Keratinocyte (primary cell): ENCODE results near the gene TANK. TPM values are rescaled to one million over a fixed set of nuclear protein-coding genes. Genes with fewer than 3 reads are reported as not detected.

ENCODE experiments used
- DNase-seq: peaks from one replicate; pipeline ENCODE4 v3.0.0-alpha.2; 2011; ENCODE audit warnings: low read depth, missing footprints, low spot score
- FAIRE-seq: peaks from 2 replicates; lab custom pipeline; 2011; peaks lifted over from hg19 to GRCh38; lab: Jason Lieb, UNC
- H2AFZ ChIP-seq: 2 replicates; pipeline ENCODE4 v1.6.0; 2012; ENCODE audit warnings: low read length, control low read depth, inconsistent platforms; ENCODE audit not compliant: control insufficient read depth
- H3K27ac ChIP-seq: 2 replicates; pipeline ENCODE4 v1.5.1; 2011; ENCODE audit warnings: low read length; ENCODE audit not compliant: control insufficient read depth, insufficient read depth
- H3K27me3 ChIP-seq: 3 replicates; pipeline ENCODE4 v1.6.0; 2011; ENCODE audit warnings: low read length; ENCODE audit not compliant: control insufficient read depth, insufficient read depth; ENCODE audit errors: extremely low read depth
- H3K36me3 ChIP-seq, 2 experiments: 2 replicates in 1 of 2; 3 replicates in 1 of 2; pipeline ENCODE4 v1.5.1; 2011; ENCODE audit warnings: low read length in 2 of 2, mild to moderate bottlenecking in 1 of 2; ENCODE audit not compliant: control insufficient read depth in 2 of 2, insufficient read depth in 2 of 2; ENCODE audit errors: extremely low read depth in 1 of 2
- H3K4me1 ChIP-seq: 3 replicates; pipeline ENCODE4 v1.5.1; 2011; ENCODE audit warnings: low read length; ENCODE audit not compliant: control insufficient read depth, insufficient read depth; ENCODE audit errors: extremely low read depth
- H3K4me2 ChIP-seq: 3 replicates; pipeline ENCODE4 v1.6.0; 2011; ENCODE audit warnings: low read depth, low read length; ENCODE audit not compliant: control insufficient read depth, insufficient read depth; ENCODE audit errors: extremely low read depth
- H3K4me3 ChIP-seq, 3 experiments: fragments of 200-600 bp in 1 of 3; sonication (generic) in 1 of 3; 2 replicates in 2 of 3; 3 replicates in 1 of 3; pipeline ENCODE4 v1.5.1; 2011 to 2016; ENCODE audit warnings: low read length in 3 of 3, mild to moderate bottlenecking in 3 of 3, control low read depth in 2 of 3, inconsistent platforms in 1 of 3, low read depth in 1 of 3, mixed read lengths in 1 of 3, mixed run types in 1 of 3, moderate library complexity in 1 of 3; ENCODE audit not compliant: control insufficient read depth in 2 of 3, insufficient read depth in 2 of 3; ENCODE audit errors: extremely low read depth in 1 of 3
- H3K79me2 ChIP-seq: 2 replicates; pipeline ENCODE4 v1.6.0; 2012; ENCODE audit warnings: low read length; ENCODE audit not compliant: control insufficient read depth, insufficient read depth
- H3K9ac ChIP-seq: 3 replicates; pipeline ENCODE4 v1.6.0; 2011; ENCODE audit warnings: low read length; ENCODE audit not compliant: control insufficient read depth, insufficient read depth; ENCODE audit errors: extremely low read depth
- H3K9me1 ChIP-seq: 3 replicates; pipeline ENCODE4 v1.6.0; 2011; ENCODE audit warnings: low read length; ENCODE audit not compliant: control insufficient read depth, insufficient read depth; ENCODE audit errors: extremely low read depth
- H3K9me3 ChIP-seq: 2 replicates; pipeline ENCODE4 v1.5.1; 2012; ENCODE audit warnings: low read depth, low read length; ENCODE audit not compliant: control insufficient read depth
- H4K20me1 ChIP-seq: 3 replicates; pipeline ENCODE4 v1.6.0; 2011; ENCODE audit warnings: low read length; ENCODE audit not compliant: control insufficient read depth, insufficient read depth; ENCODE audit errors: extremely low read depth
- CTCF ChIP-seq, 3 experiments: IDR thresholded peaks in 1 of 3; conservative IDR thresholded peaks in 1 of 3; optimal IDR thresholded peaks in 1 of 3; 2 replicates in 2 of 3; 3 replicates in 1 of 3; pipeline versions ENCODE3 to v1.5.1; 2011; ENCODE audit warnings: low read length in 3 of 3, mild to moderate bottlenecking in 3 of 3, moderate library complexity in 2 of 3, control low read depth in 1 of 3, inconsistent platforms in 1 of 3; ENCODE audit not compliant: insufficient read depth in 2 of 3; ENCODE audit errors: extremely low read depth in 1 of 3
- EZH2 ChIP-seq: IDR thresholded peaks from one replicate; pipeline ENCODE4 v1.6.1; 2012; ENCODE audit warnings: inconsistent platforms, mild to moderate bottlenecking, low read length, moderate library complexity
- dilution Hi-C: fragments of 300-500 bp; cut with MboI; formaldehyde crosslinking; loops from one replicate; pipeline ENCODE4 v1.7.0; 2020; ENCODE audit warnings: low sequenced_read_pairs; ENCODE audit not compliant: extremely low pct_ligation_motif_present
- polyA plus RNA-seq, 5 experiments: library from polyadenylated mRNA; depleted of rRNA in 3 of 5; stranded (reverse) in 3 of 5; stranded (forward) in 1 of 5; unstranded in 1 of 5; fragments of >200 nt; gene quantifications; 1 replicate in 1 of 5; 2 replicates in 3 of 5; 3 replicates in 1 of 5; pipeline versions ENCODE4 v1.2.1 to v1.2.3, GENCODE V29; 2011 to 2012; ENCODE audit warnings: missing spikeins in 2 of 5, low read depth in 1 of 5, low replicate concordance in 1 of 5

Gene TANK
- polyA plus RNA-seq, 1 donor (not counting 4 experiments of a cell fraction or from before 2014, with no cell fraction given): 47.2 TPM

- Histone ChIP-seq H3K27ac (peak overlapping the region; percentile 8), H3K4me1 (peaks cover 12% of the 10 kb centered on the region), H3K9ac (peak overlapping the region; percentile 64), H3K27me3 (no peaks in the 10 kb centered on the region), H3K9me3 (no peaks in the 10 kb centered on the region), H2AFZ (peak overlapping the region; percentile 53), H4K20me1 (no peaks in the 10 kb centered on the region), H3K4me2 (peak overlapping the region; percentile 96), H3K4me3 (peak overlapping the region; percentile 34 to 84 (median 54)), H3K79me2 (no peaks in the 10 kb centered on the region), H3K36me3 (no peaks in the 10 kb centered on the region), H3K9me1 (no peaks in the 10 kb centered on the region)
- FAIRE-seq: no peak
- DNase-seq: no peak
- TF ChIP-seq CTCF (optimal IDR thresholded peaks at IDR 0.05 in 1 of 3, IDR thresholded peaks at IDR 0.05 in 1 of 3, conservative IDR thresholded peaks at IDR 0.05 in 1 of 3; ENCODE audit: extremely low read depth in 1 of 3, insufficient read depth in 2 of 3, low read length in 3 of 3) (no peak), EZH2 (no peak)
- dilution Hi-C loops: no loop called here
Observed at GRCh38 chr2:161237392-161238264, 77.4 kb downstream of the TANK start.

GRCh38 chr2:161238265-161238559 lies 78.0 kb downstream of the TANK start:
- no peak for DNase-seq
- no peaks in the 10 kb centered on the region for H3K27me3 ChIP-seq
- no peaks in the 10 kb centered on the region for H3K79me2 ChIP-seq
- peaks cover 12% of the 10 kb centered on the region for H3K4me1 ChIP-seq
- no peaks in the 10 kb centered on the region for H3K36me3 ChIP-seq
- no peaks in the 10 kb centered on the region for H3K9me1 ChIP-seq
- FAIRE-seq: no peak
- peak overlapping the region; percentile 34 to 84 (median 54) for H3K4me3 ChIP-seq
- H3K9ac ChIP-seq: peak overlapping the region; percentile 64
- dilution Hi-C loops: no loop called here
- peak overlapping the region; percentile 8 for H3K27ac ChIP-seq
- H2AFZ ChIP-seq: peak overlapping the region; percentile 85
- peak overlapping the region; percentile 96 for H3K4me2 ChIP-seq
- H4K20me1 ChIP-seq: no peaks in the 10 kb centered on the region
- H3K9me3 ChIP-seq: no peaks in the 10 kb centered on the region
- no peak for TF ChIP-seq EZH2
- TF ChIP-seq CTCF (optimal IDR thresholded peaks at IDR 0.05 in 1 of 3, IDR thresholded peaks at IDR 0.05 in 1 of 3, conservative IDR thresholded peaks at IDR 0.05 in 1 of 3; ENCODE audit: extremely low read depth in 1 of 3, insufficient read depth in 2 of 3, low read length in 3 of 3): no peak
